Measurements from ENCODE around the gene PLA2G2F. TPM values are rescaled to one million over a fixed set of nuclear protein-coding genes. Genes with fewer than 3 reads are reported as not detected.
A peak's percentile ranks its signal among the peaks of the same experiment; 100 is the strongest.

The PLA2G2F gene
- total and polyA plus RNA-seq, 9 of the 15 experiments (the other 6 are each of a cell fraction or from before 2014, with no cell fraction given) = not detected

- POLR2A ChIA-PET = interaction anchor here (1.3 to 1.6 kb wide), 2 partner anchors 9 to 11 kb away, joined by 3 to 4 read pairs; no protein-coding TSS in a partner anchor
- H3K79me2 ChIP-seq (ENCODE audit: control insufficient read depth, insufficient read depth, low read length) = no peaks in the 10 kb centered on the region
- no peaks in the 10 kb centered on the region for H3K36me3 ChIP-seq (ENCODE audit: control insufficient read depth, insufficient read depth, low read length)
- peaks cover 1% of the 10 kb centered on the region; the same call in 1 of the 2 replicates for H3K9me3 ChIP-seq (replicated peaks; ENCODE audit: control insufficient read depth, insufficient read depth, low read depth, low read length)
- no peak overlapping the region for H3K4me3 ChIP-seq
- H3K4me2 ChIP-seq (ENCODE audit: insufficient read depth, low read length) = no peak overlapping the region
- in situ Hi-C loops (cut with MboI) = no loop called here
- BruUV-seq (replicated peaks) = no TSS peak
- 73% methylated on average over 5 of the region's 5 CpGs for WGBS (ENCODE audit: insufficient coverage, low coverage, missing lambda C conversion rate)
- H3K4me1 ChIP-seq (replicated peaks in 1 of 2; ENCODE audit: control insufficient read depth in 2 of 2, insufficient read depth in 2 of 2, low read length in 2 of 2) = peaks cover 14 to 20% of the 10 kb centered on the region in 2 experiments
- DNase-seq (ENCODE audit: extremely low read depth in 1 of 4, low spot score in 3 of 4) (no peak), FAIRE-seq (no peak), ATAC-seq (no peak)
- intact Hi-C loops (cut with micrococcal nuclease) = loop anchor here (5.0 kb wide), 2 partner anchors 262 to 322 kb away; no protein-coding TSS in a partner anchor
- CTCF ChIA-PET (ENCODE audit: low intra/inter-chr PET ratio) = no interaction called here
- H2AFZ ChIP-seq (ENCODE audit: low read depth, low read length) = no peak overlapping the region
- peaks cover 0 to 3% of the 10 kb centered on the region in 2 experiments; a peak in 2 of 5 replicates for H3K27me3 ChIP-seq (ENCODE audit: control insufficient read depth in 2 of 2, insufficient read depth in 2 of 2, low read length in 2 of 2)
- no peak overlapping the region for H3K27ac ChIP-seq (ENCODE audit: extremely low read depth, low read depth, low read length)
- H3K9me1 ChIP-seq (ENCODE audit: control insufficient read depth, insufficient read depth, low read length) = no peaks in the 10 kb centered on the region
- no peaks in the 10 kb centered on the region for H4K20me1 ChIP-seq (replicated peaks; ENCODE audit: control insufficient read depth, insufficient read depth, low read length)
- no peak overlapping the region for H3K9ac ChIP-seq (ENCODE audit: insufficient read depth in 1 of 2, low read depth in 2 of 2, low read length in 2 of 2)
- TF ChIP-seq, protein P1, sequence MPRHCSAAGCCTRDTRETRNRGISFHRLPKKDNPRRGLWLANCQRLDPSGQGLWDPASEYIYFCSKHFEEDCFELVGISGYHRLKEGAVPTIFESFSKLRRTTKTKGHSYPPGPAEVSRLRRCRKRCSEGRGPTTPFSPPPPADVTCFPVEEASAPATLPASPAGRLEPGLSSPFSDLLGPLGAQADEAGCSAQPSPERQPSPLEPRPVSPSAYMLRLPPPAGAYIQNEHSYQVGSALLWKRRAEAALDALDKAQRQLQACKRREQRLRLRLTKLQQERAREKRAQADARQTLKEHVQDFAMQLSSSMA (CRISPR knock-in tag; IDR thresholded peaks at IDR 0.05) = no peak
- TF ChIP-seq, protein P2, sequence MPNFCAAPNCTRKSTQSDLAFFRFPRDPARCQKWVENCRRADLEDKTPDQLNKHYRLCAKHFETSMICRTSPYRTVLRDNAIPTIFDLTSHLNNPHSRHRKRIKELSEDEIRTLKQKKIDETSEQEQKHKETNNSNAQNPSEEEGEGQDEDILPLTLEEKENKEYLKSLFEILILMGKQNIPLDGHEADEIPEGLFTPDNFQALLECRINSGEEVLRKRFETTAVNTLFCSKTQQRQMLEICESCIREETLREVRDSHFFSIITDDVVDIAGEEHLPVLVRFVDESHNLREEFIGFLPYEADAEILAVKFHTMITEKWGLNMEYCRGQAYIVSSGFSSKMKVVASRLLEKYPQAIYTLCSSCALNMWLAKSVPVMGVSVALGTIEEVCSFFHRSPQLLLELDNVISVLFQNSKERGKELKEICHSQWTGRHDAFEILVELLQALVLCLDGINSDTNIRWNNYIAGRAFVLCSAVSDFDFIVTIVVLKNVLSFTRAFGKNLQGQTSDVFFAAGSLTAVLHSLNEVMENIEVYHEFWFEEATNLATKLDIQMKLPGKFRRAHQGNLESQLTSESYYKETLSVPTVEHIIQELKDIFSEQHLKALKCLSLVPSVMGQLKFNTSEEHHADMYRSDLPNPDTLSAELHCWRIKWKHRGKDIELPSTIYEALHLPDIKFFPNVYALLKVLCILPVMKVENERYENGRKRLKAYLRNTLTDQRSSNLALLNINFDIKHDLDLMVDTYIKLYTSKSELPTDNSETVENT (CRISPR knock-in tag; IDR thresholded peaks at IDR 0.05) = no peak
- TF ChIP-seq CC2D1A (IDR thresholded peaks at IDR 0.05) = no peak
- TF ChIP-seq EHMT2 (IDR thresholded peaks at IDR 0.05) = no peak
- no peak for TF ChIP-seq ASH1L (IDR thresholded peaks at IDR 0.05; ENCODE audit: borderline replicate concordance, low read depth, partially characterized antibody)
- no peak for TF ChIP-seq PRPF4 (IDR thresholded peaks at IDR 0.05; ENCODE audit: insufficient read depth, low read depth, low read length, poor library complexity, severe bottlenecking)
- no peak for TF ChIP-seq U2AF2 (optimal IDR thresholded peaks at IDR 0.05; ENCODE audit: low read depth, low read length)
- no peak for TF ChIP-seq HIVEP1 (CRISPR knock-in tag; IDR thresholded peaks at IDR 0.05)
- no peak for TF ChIP-seq RFX1 (IDR thresholded peaks at IDR 0.05)
- peak; percentile 79; the same call in 1 of the 2 replicates for TF ChIP-seq PTBP1 (IDR thresholded peaks at IDR 0.05; ENCODE audit: low read depth, low read length)
- TF ChIP-seq RBM22 (IDR thresholded peaks at IDR 0.05; ENCODE audit: low read depth, low read length, poor library complexity, severe bottlenecking) = no peak
- no peak for TF ChIP-seq ARID3A (IDR thresholded peaks at IDR 0.05; ENCODE audit: borderline replicate concordance, low read depth, low read length)
- TF ChIP-seq VEZF1 (CRISPR knock-in tag; IDR thresholded peaks at IDR 0.05) = no peak
- TF ChIP-seq CHD4 (IDR thresholded peaks at IDR 0.05; ENCODE audit: insufficient read depth, insufficient replicate concordance, low read depth, low read length, poor library complexity, severe bottlenecking) = peak; percentile 32
- no peak for TF ChIP-seq MXD1 (CRISPR knock-in tag; IDR thresholded peaks at IDR 0.05; ENCODE audit: borderline replicate concordance, poor library complexity, severe bottlenecking)
- no peak for TF ChIP-seq ZNF134 (CRISPR knock-in tag; conservative IDR thresholded peaks at IDR 0.05)
These were observed 30.8 kb downstream of the PLA2G2F start for GRCh38 chr1:20169932-20170331.

All from K562 (cell line).